K562 (cell line): Measurements from ENCODE around the gene GCDH. TPM values are rescaled to one million over a fixed set of nuclear protein-coding genes. Genes with fewer than 3 reads are reported as not detected.

Source experiments
- CBX8 ChIP-seq: fragments of 200-600 bp; sonication (generic); IDR thresholded peaks from 2 replicates; pipeline ENCODE4 v1.6.1; 2012; ENCODE audit warnings: borderline replicate concordance, mixed run types, low read depth, mild to moderate bottlenecking, moderate library complexity, mixed read lengths, low read length, control low read depth, inconsistent platforms; ENCODE audit not compliant: poor library complexity, severe bottlenecking; ENCODE audit errors: extremely low read depth
- FOXJ2 ChIP-seq: fragments of 200-800 bp; sonication (Bioruptor generic); IDR thresholded peaks from 2 replicates; pipeline ENCODE4 v1.6.1; 2016; ENCODE audit warnings: missing genetic modification characterization, missing compliant biosample characterization
- GTF2F1 ChIP-seq: IDR thresholded peaks from 2 replicates; pipeline ENCODE4 v1.6.1; 2011; ENCODE audit warnings: low read depth, low read length, improper control_type of control experiment
- HDAC6 ChIP-seq: IDR thresholded peaks from 2 replicates; pipeline ENCODE4 v1.6.1; 2012; ENCODE audit warnings: low read depth, mild to moderate bottlenecking, control low read depth, inconsistent platforms, low read length, moderate library complexity
- KDM5B ChIP-seq: fragments of 200-600 bp; sonication (generic); IDR thresholded peaks from 2 replicates; pipeline ENCODE4 v1.6.1; 2012; ENCODE audit warnings: low read depth, mild to moderate bottlenecking, moderate library complexity, low read length, control low read depth, inconsistent platforms; ENCODE audit not compliant: insufficient replicate concordance
- MAFF ChIP-seq: IDR thresholded peaks from 2 replicates; pipeline ENCODE4 v1.6.1; 2012; ENCODE audit warnings: low read length, improper control_type of control experiment
- MEIS2 ChIP-seq: fragments of 450-650 bp; IDR thresholded peaks from 2 replicates; pipeline ENCODE4 v1.6.1; 2014; ENCODE audit warnings: mild to moderate bottlenecking; ENCODE audit not compliant: partially characterized antibody
- PTTG1 ChIP-seq: fragments of 450-650 bp; IDR thresholded peaks from 2 replicates; pipeline ENCODE4 v1.6.1; 2016; ENCODE audit warnings: low read depth, mild to moderate bottlenecking, missing genetic modification characterization, missing compliant biosample characterization
- STAT5B ChIP-seq: fragments of 250-450 bp; sonication (Bioruptor Pico); IDR thresholded peaks from 2 replicates; pipeline ENCODE4 v1.8.0; 2021; ENCODE audit warnings: mild to moderate bottlenecking, inconsistent platforms
- TAF9B ChIP-seq: fragments of 450-650 bp; IDR thresholded peaks from 2 replicates; pipeline ENCODE4 v1.6.1; 2018; ENCODE audit warnings: mild to moderate bottlenecking; ENCODE audit not compliant: partially characterized antibody
- TCF3 ChIP-seq: sonication (generic); formaldehyde crosslinking; IDR thresholded peaks from 2 replicates; pipeline ENCODE4 v1.4.0; 2020; ENCODE audit warnings: mild to moderate bottlenecking, missing genetic modification reagents
- WHSC1 ChIP-seq: IDR thresholded peaks from one replicate; pipeline ENCODE4 v1.6.1; 2012; ENCODE audit warnings: low read length, control low read depth, inconsistent platforms
- XRCC3 ChIP-seq: fragments of 450-650 bp; IDR thresholded peaks from 2 replicates; pipeline ENCODE4 v1.6.1; 2017; ENCODE audit warnings: mild to moderate bottlenecking, moderate library complexity
- ZBTB7A ChIP-seq: IDR thresholded peaks from 2 replicates; pipeline ENCODE4 v1.6.1; 2011; ENCODE audit warnings: low read depth, mild to moderate bottlenecking, low read length, moderate library complexity, borderline replicate concordance; ENCODE audit not compliant: control insufficient read depth
- ZBTB8A ChIP-seq: fragments of 450-650 bp; IDR thresholded peaks from 2 replicates; pipeline ENCODE4 v1.6.1; 2018; ENCODE audit warnings: mild to moderate bottlenecking, moderate library complexity; ENCODE audit not compliant: partially characterized antibody
- ZC3H11A ChIP-seq: IDR thresholded peaks from 2 replicates; pipeline ENCODE4 v1.6.1; 2012; ENCODE audit warnings: low read depth, low read length, improper control_type of control experiment
- ZKSCAN3 ChIP-seq: fragments of 250-450 bp; sonication (Bioruptor Pico); IDR thresholded peaks from 2 replicates; pipeline ENCODE4 v1.4.0; 2020
- ZNF174 ChIP-seq: fragments of 250-450 bp; sonication (Bioruptor Pico); IDR thresholded peaks from 2 replicates; pipeline ENCODE4 v1.4.0; 2020; ENCODE audit warnings: mild to moderate bottlenecking
- polyA plus RNA-seq, 8 experiments: library from polyadenylated mRNA; depleted of rRNA in 4 of 8; stranded (reverse) in 5 of 8; unstranded in 3 of 8; fragments of >200 nt; fragmentation: Nextera tagmentation in 2 of 8; fragmentation: Illumina TruSeq in 1 of 8; extraction: Ambion mirVana in 2 of 8; extraction: Trizol in 1 of 8; gene quantifications; 2 replicates each; pipeline versions ENCODE4 v1.2.1 to v1.2.3, GENCODE V29; 2011 to 2014; ENCODE audit warnings: inconsistent platforms in 1 of 8, missing spikeins in 1 of 8
- total RNA-seq, 7 experiments: library from RNA; depleted of rRNA in 6 of 7; stranded (reverse); fragments of >200 nt in 6 of 7; fragmentation: Illumina TruSeq in 2 of 7; extraction: Trizol in 2 of 7; gene quantifications; 2 replicates each; pipeline versions ENCODE4 v1.2.1 to v1.2.3, GENCODE V29; 2011 to 2021; ENCODE audit warnings: low replicate concordance in 1 of 7
- TF ChIP-seq, protein P1 (sequence below): sonication (generic); formaldehyde crosslinking; IDR thresholded peaks from 2 replicates; pipeline ENCODE4 v1.8.0; 2023; ENCODE audit warnings: missing genetic modification reagents, mild to moderate bottlenecking, borderline replicate concordance
- TF ChIP-seq, protein P2 (sequence below): fragments of 450-650 bp; conservative IDR thresholded peaks from 2 replicates; pipeline ENCODE4 v1.6.1; 2016; ENCODE audit warnings: missing genetic modification characterization, low read depth, mild to moderate bottlenecking, missing compliant biosample characterization, moderate library complexity
- TF ChIP-seq, protein P3 (sequence below), 2 experiments: fragments of 450-650 bp in 1 of 2; sonication (generic) in 1 of 2; formaldehyde crosslinking; conservative IDR thresholded peaks; 2 replicates each; pipeline versions ENCODE4 v1.4.0 to v1.8.1; 2020 to 2022; ENCODE audit warnings: mild to moderate bottlenecking in 1 of 2, missing genetic modification reagents in 1 of 2

GCDH gene
- total and polyA plus RNA-seq, 9 of the 15 experiments (the other 6 are each of a cell fraction or from before 2014, with no cell fraction given), result 2.9 to 50.8 (median 19.1) TPM

DNA sequence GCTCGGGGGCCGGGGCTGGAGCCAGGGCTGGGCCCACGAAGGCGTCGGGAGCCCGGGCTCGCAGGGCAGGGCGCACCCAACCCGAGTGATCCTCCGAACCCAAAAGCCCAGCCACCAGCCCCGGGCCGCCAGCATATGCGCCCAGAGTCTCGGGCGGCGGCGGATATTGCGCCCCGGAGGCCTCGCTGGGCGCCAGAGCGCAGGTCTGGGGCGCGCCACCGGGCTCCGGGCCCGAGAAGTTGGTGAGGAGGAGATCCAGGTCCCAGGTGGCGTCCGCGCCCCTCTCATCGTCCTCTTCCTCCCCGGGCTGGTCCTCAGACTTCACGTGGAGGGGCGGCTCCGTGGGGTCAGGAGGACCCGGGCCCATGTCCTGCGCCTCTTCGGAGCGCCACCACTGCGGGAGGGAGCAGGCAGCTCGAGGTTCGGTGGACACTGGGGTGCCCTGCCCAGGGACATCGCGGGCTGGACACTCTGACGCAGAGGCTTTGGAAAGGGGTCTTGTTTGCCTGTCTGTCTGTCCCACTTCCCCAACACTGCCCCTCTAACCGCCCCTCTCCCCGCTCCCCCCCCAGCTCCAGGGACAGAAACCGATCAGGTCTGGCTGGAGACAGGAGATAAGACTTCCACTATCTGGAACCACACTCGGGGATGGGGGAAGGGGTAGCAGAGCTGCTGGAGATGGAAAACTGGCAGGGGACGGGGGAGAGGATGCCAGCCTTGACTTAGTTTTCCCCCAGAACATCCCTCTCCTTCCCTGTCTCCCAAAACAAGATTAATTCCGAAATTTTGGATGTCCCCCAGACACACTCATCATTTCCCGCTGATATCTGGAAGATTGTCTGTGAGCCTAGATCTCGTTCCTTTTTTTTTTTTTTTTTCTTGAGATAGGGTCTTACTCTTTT lies 5.0 kb upstream of the GCDH start (continued):
- TF ChIP-seq, protein P1, sequence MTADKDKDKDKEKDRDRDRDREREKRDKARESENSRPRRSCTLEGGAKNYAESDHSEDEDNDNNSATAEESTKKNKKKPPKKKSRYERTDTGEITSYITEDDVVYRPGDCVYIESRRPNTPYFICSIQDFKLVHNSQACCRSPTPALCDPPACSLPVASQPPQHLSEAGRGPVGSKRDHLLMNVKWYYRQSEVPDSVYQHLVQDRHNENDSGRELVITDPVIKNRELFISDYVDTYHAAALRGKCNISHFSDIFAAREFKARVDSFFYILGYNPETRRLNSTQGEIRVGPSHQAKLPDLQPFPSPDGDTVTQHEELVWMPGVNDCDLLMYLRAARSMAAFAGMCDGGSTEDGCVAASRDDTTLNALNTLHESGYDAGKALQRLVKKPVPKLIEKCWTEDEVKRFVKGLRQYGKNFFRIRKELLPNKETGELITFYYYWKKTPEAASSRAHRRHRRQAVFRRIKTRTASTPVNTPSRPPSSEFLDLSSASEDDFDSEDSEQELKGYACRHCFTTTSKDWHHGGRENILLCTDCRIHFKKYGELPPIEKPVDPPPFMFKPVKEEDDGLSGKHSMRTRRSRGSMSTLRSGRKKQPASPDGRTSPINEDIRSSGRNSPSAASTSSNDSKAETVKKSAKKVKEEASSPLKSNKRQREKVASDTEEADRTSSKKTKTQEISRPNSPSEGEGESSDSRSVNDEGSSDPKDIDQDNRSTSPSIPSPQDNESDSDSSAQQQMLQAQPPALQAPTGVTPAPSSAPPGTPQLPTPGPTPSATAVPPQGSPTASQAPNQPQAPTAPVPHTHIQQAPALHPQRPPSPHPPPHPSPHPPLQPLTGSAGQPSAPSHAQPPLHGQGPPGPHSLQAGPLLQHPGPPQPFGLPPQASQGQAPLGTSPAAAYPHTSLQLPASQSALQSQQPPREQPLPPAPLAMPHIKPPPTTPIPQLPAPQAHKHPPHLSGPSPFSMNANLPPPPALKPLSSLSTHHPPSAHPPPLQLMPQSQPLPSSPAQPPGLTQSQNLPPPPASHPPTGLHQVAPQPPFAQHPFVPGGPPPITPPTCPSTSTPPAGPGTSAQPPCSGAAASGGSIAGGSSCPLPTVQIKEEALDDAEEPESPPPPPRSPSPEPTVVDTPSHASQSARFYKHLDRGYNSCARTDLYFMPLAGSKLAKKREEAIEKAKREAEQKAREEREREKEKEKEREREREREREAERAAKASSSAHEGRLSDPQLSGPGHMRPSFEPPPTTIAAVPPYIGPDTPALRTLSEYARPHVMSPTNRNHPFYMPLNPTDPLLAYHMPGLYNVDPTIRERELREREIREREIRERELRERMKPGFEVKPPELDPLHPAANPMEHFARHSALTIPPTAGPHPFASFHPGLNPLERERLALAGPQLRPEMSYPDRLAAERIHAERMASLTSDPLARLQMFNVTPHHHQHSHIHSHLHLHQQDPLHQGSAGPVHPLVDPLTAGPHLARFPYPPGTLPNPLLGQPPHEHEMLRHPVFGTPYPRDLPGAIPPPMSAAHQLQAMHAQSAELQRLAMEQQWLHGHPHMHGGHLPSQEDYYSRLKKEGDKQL (CRISPR knock-in tag), result no peak
- TF ChIP-seq TAF9B, result peak; percentile 25
- TF ChIP-seq MAFF, result no peak
- TF ChIP-seq, protein P2, sequence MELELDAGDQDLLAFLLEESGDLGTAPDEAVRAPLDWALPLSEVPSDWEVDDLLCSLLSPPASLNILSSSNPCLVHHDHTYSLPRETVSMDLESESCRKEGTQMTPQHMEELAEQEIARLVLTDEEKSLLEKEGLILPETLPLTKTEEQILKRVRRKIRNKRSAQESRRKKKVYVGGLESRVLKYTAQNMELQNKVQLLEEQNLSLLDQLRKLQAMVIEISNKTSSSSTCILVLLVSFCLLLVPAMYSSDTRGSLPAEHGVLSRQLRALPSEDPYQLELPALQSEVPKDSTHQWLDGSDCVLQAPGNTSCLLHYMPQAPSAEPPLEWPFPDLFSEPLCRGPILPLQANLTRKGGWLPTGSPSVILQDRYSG (tag), result no peak
- no peak for TF ChIP-seq ZC3H11A
- TF ChIP-seq TCF3 (CRISPR knock-in tag), result peak; percentile 91
- TF ChIP-seq GTF2F1, result no peak
- TF ChIP-seq ZKSCAN3 (CRISPR knock-in tag), result no peak
- TF ChIP-seq MEIS2, result peak; percentile 33
- no peak for TF ChIP-seq WHSC1
- TF ChIP-seq ZBTB7A, result peak; percentile 90
- TF ChIP-seq ZNF174 (CRISPR knock-in tag), result no peak
- TF ChIP-seq CBX8, result no peak
- TF ChIP-seq STAT5B (CRISPR knock-in tag), result no peak
- peak; percentile 54; the same call in 1 of the 2 replicates for TF ChIP-seq FOXJ2 (tag)
- TF ChIP-seq, protein P3, sequence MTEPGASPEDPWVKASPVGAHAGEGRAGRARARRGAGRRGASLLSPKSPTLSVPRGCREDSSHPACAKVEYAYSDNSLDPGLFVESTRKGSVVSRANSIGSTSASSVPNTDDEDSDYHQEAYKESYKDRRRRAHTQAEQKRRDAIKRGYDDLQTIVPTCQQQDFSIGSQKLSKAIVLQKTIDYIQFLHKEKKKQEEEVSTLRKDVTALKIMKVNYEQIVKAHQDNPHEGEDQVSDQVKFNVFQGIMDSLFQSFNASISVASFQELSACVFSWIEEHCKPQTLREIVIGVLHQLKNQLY (CRISPR knock-in tag; conservative IDR thresholded peaks at IDR 0.05), result no peak
- TF ChIP-seq XRCC3, result no peak
- TF ChIP-seq KDM5B, result no peak
- TF ChIP-seq HDAC6, result 0 out of 2 replicates have a peak, but pooled peaks have one; percentile 73
- no peak for TF ChIP-seq PTTG1 (tag)
- no peak for TF ChIP-seq ZBTB8A
